Measurements from ENCODE around the gene FOXK2.

The FOXK2 gene

DNA sequence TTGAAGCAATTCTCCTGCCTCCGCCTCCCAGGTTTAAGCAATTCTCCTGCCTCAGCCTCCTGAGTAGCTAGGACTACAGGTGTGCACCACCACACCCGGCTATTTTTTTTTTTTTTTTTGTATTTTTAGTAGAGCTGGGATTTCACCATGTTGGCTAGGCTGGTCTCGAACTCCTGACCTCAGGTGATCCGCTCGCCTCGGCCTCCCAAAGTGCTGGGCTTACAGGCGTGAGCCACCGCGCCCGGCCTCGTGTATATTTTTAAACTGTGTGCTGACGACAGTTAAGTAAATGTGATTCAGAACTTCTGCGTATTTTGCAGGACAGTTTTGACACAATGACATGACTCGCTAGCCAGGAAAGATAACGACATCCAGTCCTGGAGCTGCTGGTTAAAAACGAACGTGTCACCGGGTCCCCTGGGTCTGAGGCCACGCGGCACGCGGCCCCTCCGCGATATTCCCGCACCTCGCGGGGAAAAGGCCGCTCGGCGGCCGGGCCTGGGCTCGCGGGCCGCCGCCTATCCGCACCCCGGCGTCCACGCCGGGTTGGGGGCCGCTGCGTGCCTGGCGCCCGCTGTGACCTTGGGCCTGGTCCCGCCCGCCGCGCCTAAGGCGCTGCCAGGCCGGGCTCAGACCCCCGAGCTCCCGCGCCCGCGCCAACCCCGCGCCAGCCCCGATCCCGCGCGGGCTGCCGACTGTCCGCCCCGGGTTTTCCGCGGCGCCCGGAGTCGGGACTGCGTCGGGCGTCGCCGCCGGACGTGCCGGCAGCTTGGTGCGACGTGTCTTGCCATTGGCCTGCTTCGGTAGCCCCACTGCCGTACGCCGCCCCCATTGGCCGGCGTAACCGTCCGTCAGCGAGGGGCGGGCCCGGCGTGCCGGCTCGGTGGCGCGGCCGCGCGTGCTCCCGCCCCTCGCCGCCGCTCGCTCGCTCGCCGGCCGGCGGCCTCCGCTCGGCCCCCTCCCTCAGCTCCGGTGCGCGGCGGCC, at the start of gene FOXK2:
Gene FOXK2 (plus strand): TSS at position 907 of the 985 bp plus-strand sequence. CDS start 157 bp downstream, outside the sequence.
- H3K4me3 Mint-ChIP-seq: peak within 1 kb of the TSS; percentile 94 to 95
- ATAC-seq (replicated peaks) (peak; percentile 96 to 97), DNase-seq (peak; percentile 95)
- peaks cover 9 to 14% of the 10 kb centered on the region in 2 donors for H3K36me3 Mint-ChIP-seq
- no peaks in the 10 kb centered on the region for H3K9me3 Mint-ChIP-seq
- peaks cover 15 to 28% of the 10 kb centered on the region in 2 donors for H3K4me1 Mint-ChIP-seq
- H3K27ac Mint-ChIP-seq: peak within 1 kb of the TSS; percentile 93
- H3K27me3 Mint-ChIP-seq: no peaks in the 10 kb centered on the region

DNA sequence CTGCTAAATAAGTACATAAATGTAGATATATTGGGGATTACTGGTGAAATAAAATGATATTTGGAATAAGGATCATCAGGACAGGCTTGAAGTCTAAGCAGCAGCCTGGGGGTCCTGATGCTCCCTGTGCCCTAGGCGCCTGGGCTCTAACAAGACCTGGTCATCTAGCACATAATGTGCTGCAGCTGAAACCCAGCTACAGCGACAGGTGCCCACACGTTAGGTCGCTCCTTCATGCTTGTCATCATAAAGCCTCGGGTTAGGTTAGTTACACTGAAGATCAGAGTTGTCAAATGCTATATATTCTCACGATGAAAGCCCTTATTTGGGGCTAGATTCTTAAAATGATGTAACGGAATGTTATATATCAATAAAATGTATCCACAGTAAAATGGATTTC, 49.5 kb upstream of the FOXK2 start:
- Mint-ChIP-seq H3K4me3 (no peak overlapping the region), H3K9me3 (no peaks in the 10 kb centered on the region), H3K4me1 (no peaks in the 10 kb centered on the region), H3K27me3 (no peaks in the 10 kb centered on the region), H3K36me3 (peaks cover 29 to 38% of the 10 kb centered on the region in 2 donors), H3K27ac (no peak overlapping the region)
- DNase-seq (no peak), ATAC-seq (replicated peaks) (no peak)

DNA sequence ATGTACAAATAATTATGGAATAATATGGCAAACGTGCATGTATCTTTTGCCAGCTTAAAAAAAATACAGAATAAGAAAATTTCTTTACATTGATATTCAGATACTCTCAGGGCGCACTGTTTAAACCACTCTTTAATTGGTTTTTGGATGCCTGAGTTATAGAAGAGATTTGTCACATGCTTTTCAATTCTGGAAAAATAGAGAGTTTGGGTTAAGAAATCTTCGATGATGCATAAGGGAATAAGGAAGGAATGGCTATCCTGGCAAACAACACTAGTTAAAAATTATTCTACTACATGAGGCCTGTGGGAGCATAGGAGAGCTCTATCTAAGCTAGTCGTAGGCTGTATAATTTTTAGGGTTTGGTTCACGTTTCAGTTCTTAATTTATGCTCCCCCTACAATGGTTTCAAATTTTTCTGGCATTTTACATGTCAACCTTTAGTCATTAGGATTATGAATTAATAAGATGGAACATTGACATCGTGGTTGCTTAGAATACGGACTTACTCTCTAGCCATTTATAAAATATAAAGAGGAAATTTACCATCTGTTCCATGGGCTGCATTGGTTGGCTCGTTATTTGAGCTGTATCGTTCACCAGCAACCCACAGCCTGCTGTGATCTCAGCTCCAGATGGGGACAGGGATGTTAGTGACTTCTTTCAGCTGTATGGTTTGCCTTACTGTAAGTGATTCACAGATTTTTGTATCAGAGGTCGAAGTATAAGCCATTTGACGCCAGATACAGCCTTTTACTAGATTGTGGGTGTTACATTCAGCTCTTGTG, 45.1 kb upstream of the FOXK2 start:
- H3K4me3 Mint-ChIP-seq: no peak overlapping the region
- H3K36me3 Mint-ChIP-seq: peaks cover 20 to 27% of the 10 kb centered on the region in 2 donors
- H3K4me1 Mint-ChIP-seq: peaks cover 0 to 2% of the 10 kb centered on the region in 2 donors
- H3K27me3 Mint-ChIP-seq: no peaks in the 10 kb centered on the region
- H3K9me3 Mint-ChIP-seq: no peaks in the 10 kb centered on the region
- DNase-seq (no peak), ATAC-seq (replicated peaks) (no peak)
- H3K27ac Mint-ChIP-seq: no peak overlapping the region

DNA sequence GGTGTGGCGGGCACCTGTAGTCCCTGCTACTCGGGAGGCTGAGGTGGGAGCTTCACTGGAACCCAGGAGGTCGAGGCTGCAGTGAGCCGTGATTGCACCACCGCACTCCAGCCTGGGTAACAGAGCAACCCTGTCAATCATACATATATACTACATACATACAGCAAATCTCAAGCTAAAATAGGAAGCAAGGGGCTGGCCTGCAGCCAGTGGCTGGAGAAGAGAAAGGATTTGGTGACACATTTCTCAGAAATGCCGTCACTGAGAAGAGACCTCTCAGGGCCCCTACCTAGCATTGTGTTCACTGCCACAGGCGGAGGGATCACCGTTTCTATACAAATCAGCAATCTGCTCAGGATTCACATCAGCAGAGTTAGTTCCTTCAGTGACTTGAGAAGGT, 44.1 kb upstream of the FOXK2 start:
- H3K4me1 Mint-ChIP-seq: peaks cover 0 to 2% of the 10 kb centered on the region in 2 donors
- H3K27ac Mint-ChIP-seq: no peak overlapping the region
- H3K9me3 Mint-ChIP-seq: no peaks in the 10 kb centered on the region
- no peak for ATAC-seq (replicated peaks)
- no peak for DNase-seq
- H3K4me3 Mint-ChIP-seq: no peak overlapping the region
- peaks cover 23 to 33% of the 10 kb centered on the region in 2 donors for H3K36me3 Mint-ChIP-seq
- no peaks in the 10 kb centered on the region for H3K27me3 Mint-ChIP-seq

DNA sequence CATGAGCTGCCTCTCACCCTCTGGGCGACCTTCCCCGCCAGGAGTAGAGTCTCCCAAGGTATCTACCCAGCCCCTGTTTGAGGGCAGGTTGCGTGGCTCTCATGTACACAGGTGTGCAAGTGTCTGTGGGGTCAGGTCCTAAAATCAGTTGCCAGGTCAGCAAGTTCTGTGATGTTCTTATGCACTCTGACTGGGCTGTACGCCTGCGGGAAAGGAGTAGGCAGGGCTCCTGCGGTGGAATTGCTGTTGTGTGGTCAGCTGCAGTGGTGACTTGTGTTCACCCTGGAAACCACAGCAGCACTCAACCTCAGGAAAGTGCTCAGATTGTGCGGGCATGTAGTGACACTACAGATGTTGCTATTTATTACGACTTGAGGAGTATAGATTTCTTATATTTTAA, 41.6 kb upstream of the FOXK2 start:
- no peak for ATAC-seq (replicated peaks)
- Mint-ChIP-seq H3K4me1 (peaks cover 0 to 2% of the 10 kb centered on the region in 2 donors), H3K9me3 (no peaks in the 10 kb centered on the region), H3K4me3 (no peak overlapping the region), H3K36me3 (peaks cover 24 to 29% of the 10 kb centered on the region in 2 donors), H3K27me3 (no peaks in the 10 kb centered on the region), H3K27ac (no peak overlapping the region)
- DNase-seq: no peak

DNA sequence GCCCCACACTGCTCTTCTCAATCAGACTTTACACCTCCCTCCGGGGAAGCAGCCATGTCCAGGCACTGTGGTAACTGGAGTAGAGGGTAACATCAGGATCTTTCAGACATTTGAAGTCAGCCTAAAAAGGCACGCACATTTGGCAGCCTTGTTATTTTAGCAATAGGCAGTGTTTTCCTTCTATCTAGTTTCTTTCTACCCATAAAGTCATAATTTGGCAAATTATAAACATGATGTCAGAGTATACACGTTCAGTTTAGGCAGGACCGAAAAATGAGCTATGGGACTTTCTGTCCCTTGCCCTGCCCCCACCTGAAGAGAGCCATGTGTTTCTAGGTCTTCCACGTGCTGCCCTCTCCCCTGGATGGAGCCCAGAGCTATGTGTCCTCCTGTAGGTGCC, 39.9 kb upstream of the FOXK2 start:
- ATAC-seq (replicated peaks) (no peak), DNase-seq (no peak)
- Mint-ChIP-seq H3K4me3 (no peak overlapping the region), H3K36me3 (peaks cover 24 to 29% of the 10 kb centered on the region in 2 donors), H3K27me3 (no peaks in the 10 kb centered on the region), H3K4me1 (peaks cover 0 to 2% of the 10 kb centered on the region in 2 donors), H3K9me3 (no peaks in the 10 kb centered on the region), H3K27ac (no peak overlapping the region)

DNA sequence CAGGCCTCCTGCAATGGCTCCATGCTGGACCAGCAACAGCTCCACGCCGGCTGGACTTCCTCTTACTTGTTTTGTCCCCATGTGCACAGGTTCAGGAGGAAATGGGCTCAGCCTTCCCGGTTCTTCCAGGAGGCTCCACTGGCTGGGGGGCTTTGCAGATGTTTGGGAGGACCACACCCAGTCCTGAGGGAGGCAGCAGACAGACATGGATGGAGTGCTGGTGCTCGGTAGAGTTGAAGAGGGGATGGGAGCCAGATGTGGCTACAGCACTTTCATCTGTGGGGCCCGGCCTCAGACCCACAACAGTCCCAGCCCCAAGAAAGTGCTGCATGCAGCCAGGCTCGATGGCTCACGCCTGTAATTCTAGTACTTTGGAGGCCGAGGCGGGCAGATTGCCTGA, 39.2 kb upstream of the FOXK2 start:
- Mint-ChIP-seq H3K27me3 (no peaks in the 10 kb centered on the region), H3K4me1 (peaks cover 0 to 2% of the 10 kb centered on the region in 2 donors), H3K4me3 (no peak overlapping the region), H3K36me3 (peaks cover 26 to 37% of the 10 kb centered on the region in 2 donors), H3K9me3 (no peaks in the 10 kb centered on the region), H3K27ac (no peak overlapping the region)
- no peak for DNase-seq
- ATAC-seq (replicated peaks): no peak

DNA sequence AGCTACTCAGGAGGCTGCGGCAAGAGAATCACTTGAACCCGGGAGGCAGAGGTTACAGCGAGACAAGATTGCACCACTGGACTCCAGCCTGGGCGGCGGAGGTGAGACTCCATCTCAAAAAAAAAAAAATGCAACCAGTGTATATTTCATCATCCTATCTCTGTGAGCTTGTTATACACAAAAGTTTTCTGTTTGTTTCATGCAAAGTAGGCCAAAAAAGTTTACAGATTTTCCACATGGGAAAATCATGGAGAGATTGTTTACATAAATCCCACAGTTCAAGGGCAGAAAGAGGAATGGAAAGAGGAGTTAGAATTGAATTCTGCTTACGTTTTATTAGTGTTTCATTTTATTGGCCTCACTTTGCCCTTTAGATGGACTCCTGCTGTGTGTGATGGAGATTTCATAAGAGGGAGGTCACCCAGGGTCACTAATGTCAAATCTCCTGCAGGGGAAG, 36.3 kb upstream of the FOXK2 start:
- Mint-ChIP-seq H3K27ac (no peak overlapping the region), H3K4me1 (peaks cover 0 to 5% of the 10 kb centered on the region in 2 donors), H3K9me3 (no peaks in the 10 kb centered on the region), H3K36me3 (peaks cover 37 to 49% of the 10 kb centered on the region in 2 donors), H3K27me3 (no peaks in the 10 kb centered on the region), H3K4me3 (no peak overlapping the region)
- DNase-seq: no peak
- no peak for ATAC-seq (replicated peaks)

DNA sequence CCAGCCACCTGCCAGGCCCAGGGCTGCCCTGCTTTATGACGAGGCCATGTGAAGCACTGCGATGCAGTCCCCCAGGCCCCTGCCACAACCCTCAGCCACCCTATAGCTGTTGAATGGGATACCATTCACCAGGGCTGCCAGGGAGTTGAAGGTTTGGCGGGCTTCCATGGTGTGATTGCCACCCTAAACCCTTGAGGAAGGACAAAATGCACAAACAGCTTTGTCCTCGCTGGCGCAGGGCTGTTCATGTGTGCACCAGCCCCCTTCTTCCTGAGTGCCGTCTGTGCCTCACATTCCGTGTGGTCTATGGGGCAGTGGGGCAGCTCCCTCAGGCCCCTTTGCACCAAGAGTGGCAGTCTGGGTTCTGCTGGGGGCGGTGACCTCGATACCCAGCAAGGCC, 35.7 kb upstream of the FOXK2 start:
- H3K4me3 Mint-ChIP-seq: no peak overlapping the region
- H3K27me3 Mint-ChIP-seq: no peaks in the 10 kb centered on the region
- no peaks in the 10 kb centered on the region for H3K9me3 Mint-ChIP-seq
- H3K27ac Mint-ChIP-seq: no peak overlapping the region
- H3K36me3 Mint-ChIP-seq: peaks cover 38 to 53% of the 10 kb centered on the region in 2 donors
- H3K4me1 Mint-ChIP-seq: peaks cover 0 to 5% of the 10 kb centered on the region in 2 donors
- ATAC-seq (replicated peaks) (no peak), DNase-seq (no peak)

DNA sequence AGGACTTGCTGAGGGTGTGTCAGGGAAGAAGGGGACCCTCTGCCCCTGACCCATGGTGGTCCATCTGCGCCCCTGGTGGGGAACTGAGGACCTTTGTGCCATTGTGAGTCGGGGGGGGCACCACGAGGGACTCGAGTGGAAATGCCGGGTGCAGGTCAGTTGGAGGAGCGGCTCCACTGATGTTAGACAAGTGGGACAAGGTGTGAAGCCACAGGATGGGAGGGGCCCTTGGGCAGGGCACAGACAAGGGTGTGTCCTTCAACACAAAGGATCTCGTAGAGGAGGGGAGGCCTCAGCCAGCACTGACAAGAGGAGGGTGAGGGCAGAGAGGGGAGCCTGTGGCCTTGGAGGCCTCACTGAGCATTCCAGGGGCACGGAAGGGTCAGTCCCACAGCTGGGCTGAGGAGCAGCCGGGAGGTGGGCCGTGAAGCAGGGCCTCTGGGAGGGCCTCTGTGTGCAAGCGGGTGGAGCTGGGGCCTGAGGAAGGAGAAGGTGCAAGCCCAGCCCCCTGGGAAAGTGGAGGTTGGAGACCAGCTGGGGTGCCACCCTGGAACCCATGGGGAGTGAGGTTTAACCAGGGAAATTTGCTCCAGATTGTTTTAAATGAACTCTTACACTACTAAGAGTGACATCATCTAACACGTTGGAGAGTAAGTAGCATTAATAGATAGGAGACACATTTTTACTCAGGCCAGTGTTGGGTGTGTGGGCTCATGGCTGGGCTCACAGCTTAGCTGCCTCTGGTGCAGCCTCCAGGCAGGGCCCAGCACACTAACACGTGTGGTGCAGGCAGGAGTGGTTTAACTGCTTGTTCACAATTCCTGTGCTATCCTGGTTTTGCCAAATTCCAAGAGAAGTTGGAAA, 33.1 kb upstream of the FOXK2 start:
- peak overlapping the region; percentile 42 for H3K27ac Mint-ChIP-seq
- H3K9me3 Mint-ChIP-seq: no peaks in the 10 kb centered on the region
- H3K27me3 Mint-ChIP-seq: no peaks in the 10 kb centered on the region
- H3K4me1 Mint-ChIP-seq: peaks cover 3 to 5% of the 10 kb centered on the region in 2 donors
- H3K4me3 Mint-ChIP-seq: no peak overlapping the region
- H3K36me3 Mint-ChIP-seq: peaks cover 28 to 30% of the 10 kb centered on the region in 2 donors
- no peak for DNase-seq
- no peak for ATAC-seq (replicated peaks)

DNA sequence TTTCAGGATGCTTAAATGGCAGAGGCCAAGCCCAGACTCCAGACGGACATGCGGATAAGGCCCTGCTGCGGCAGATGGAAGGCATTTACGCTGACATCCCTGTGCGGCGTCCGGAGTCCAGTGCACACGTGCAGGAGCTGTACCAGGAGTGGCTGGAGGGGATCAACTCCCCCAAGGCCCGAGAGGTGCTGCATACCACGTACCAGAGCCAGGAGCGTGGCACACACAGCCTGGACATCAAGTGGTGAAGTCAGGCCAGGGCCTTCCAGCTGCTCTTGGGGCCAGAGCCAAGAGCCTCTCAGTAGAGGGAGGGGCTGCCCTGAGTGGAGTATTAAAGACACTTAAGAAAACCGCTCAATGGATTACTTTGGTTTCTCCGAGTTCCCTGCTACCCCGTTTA, 31.6 kb upstream of the FOXK2 start:
- H3K4me3 Mint-ChIP-seq: no peak overlapping the region
- peaks cover 3 to 5% of the 10 kb centered on the region in 2 donors for H3K4me1 Mint-ChIP-seq
- no peaks in the 10 kb centered on the region for H3K27me3 Mint-ChIP-seq
- no peaks in the 10 kb centered on the region for H3K9me3 Mint-ChIP-seq
- ATAC-seq (replicated peaks) (no peak), DNase-seq (no peak)
- peaks cover 24 to 30% of the 10 kb centered on the region in 2 donors for H3K36me3 Mint-ChIP-seq
- H3K27ac Mint-ChIP-seq: no peak overlapping the region

DNA sequence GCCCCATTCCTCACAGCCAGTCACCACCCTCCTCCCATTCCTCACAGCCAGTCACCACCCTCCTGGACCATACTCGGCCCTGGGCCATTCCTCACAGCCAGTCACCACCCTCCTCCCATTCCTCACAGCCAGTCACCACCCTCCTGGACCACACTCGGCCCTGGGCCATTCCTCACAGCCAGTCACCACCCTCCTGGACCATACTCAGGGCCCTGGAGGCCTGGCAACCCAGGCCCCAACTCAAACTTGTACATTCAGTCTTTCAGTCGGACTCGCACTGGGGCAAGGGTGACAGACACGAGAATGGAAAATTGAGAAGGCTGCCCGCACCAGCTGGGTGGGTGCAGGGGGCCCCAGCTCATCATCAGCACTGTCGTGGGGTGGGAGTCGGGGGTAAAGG, 30.4 kb upstream of the FOXK2 start:
- Mint-ChIP-seq H3K4me1 (peaks cover 6 to 15% of the 10 kb centered on the region in 2 donors), H3K4me3 (no peak overlapping the region), H3K36me3 (peaks cover 24 to 31% of the 10 kb centered on the region in 2 donors), H3K27ac (no peak overlapping the region), H3K27me3 (no peaks in the 10 kb centered on the region), H3K9me3 (no peaks in the 10 kb centered on the region)
- ATAC-seq (replicated peaks) (no peak), DNase-seq (no peak)

DNA sequence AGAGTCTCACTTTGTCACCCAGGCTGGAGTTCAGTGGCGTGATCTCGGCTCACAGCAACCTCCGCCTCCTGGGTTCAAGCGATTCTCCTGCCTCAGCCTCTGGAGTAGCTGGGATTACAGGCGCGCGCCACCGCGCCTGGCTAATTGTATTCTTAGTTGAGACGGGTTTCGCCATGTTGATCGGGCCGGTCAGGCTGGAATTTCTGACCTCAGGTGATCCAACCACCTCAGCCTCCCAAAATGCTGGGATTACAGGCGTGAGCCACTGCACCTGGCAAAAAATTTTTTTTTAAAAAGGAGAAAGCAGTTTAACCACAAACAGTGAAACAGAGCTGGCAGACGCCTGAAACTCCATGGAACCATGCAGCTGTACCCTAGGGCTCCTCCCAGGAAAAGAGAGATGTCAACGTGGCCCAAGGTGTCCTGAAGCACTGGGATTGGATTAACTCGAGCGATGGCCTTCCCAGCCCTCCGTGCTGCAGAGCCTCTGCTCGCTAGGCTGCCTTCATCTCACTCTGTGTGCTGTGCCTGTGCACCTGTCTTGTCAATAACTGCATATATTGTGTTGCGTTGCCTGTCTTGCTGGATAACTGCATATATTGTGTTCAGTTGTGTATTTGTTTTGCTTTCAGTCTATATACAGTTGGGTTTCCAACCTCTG, 29.6 kb upstream of the FOXK2 start:
- no peak overlapping the region for H3K27ac Mint-ChIP-seq
- H3K4me3 Mint-ChIP-seq: no peak overlapping the region
- H3K4me1 Mint-ChIP-seq: peaks cover 14 to 23% of the 10 kb centered on the region in 2 donors

More for the DNA sequence above, 29.6 kb upstream of the FOXK2 start:
- H3K27me3 Mint-ChIP-seq: peaks cover 0 to 6% of the 10 kb centered on the region in 2 donors
- no peak for DNase-seq
- no peaks in the 10 kb centered on the region for H3K9me3 Mint-ChIP-seq
- H3K36me3 Mint-ChIP-seq: peaks cover 22 to 35% of the 10 kb centered on the region in 2 donors
- ATAC-seq (replicated peaks): no peak
